Transverse colon (tissue), 4 donors: ENCODE data around the gene FARP1.

ENCODE experiments used
- EP300 ChIP-seq: sonication (generic); formaldehyde crosslinking; IDR thresholded peaks from one replicate; pipeline ENCODE4 v1.6.1; 2017; ENCODE audit warnings: antibody characterized with exemption, low read depth
- POLR2A ChIP-seq: fragments of 450-650 bp; IDR thresholded peaks from one replicate; pipeline ENCODE4 v1.6.1; 2016; ENCODE audit warnings: antibody characterized with exemption, mild to moderate bottlenecking, moderate library complexity
- POLR2AphosphoS5 ChIP-seq, 3 donors: sonication (generic); formaldehyde crosslinking; IDR thresholded peaks; one replicate each; pipeline ENCODE4 v1.6.1; 2016; ENCODE audit warnings: antibody characterized with exemption in 3 of 3
- TF ChIP-seq, protein P1 (sequence below), 5 experiments: fragments of 200-600 bp in 3 of 5; fragments of 450-650 bp in 2 of 5; sonication (generic) in 3 of 5; IDR thresholded peaks; 1 replicate in 2 of 5; 2 replicates in 3 of 5; pipeline ENCODE4 v1.5.1; 2016 to 2017; ENCODE audit warnings: antibody characterized with exemption in 5 of 5, inconsistent platforms in 3 of 5, mild to moderate bottlenecking in 2 of 5, moderate library complexity in 1 of 5

DNA sequence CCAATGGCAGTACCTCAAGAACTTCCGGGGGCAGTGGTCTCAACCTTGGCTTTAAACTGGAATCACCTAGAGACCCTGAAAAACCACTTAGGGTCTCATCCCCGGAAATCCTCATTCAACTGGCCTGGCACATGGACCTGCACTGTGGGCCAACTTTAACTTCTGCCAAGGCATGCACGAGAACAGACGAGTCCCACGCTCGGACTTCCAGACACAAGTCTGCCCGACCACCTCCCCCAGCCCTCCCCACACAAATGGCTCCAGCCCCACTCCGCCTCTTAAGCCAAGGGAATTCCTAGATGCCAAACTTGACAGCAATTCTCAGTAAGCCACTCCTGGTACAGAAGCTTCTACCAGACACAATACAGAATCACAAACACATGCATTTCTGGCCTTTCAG lies 320.1 kb downstream of the FARP1 start:
- TF ChIP-seq EP300 (no peak), POLR2A (no peak), POLR2AphosphoS5 (IDR thresholded peaks at IDR 0.05) (no peak)
- TF ChIP-seq, protein P1, sequence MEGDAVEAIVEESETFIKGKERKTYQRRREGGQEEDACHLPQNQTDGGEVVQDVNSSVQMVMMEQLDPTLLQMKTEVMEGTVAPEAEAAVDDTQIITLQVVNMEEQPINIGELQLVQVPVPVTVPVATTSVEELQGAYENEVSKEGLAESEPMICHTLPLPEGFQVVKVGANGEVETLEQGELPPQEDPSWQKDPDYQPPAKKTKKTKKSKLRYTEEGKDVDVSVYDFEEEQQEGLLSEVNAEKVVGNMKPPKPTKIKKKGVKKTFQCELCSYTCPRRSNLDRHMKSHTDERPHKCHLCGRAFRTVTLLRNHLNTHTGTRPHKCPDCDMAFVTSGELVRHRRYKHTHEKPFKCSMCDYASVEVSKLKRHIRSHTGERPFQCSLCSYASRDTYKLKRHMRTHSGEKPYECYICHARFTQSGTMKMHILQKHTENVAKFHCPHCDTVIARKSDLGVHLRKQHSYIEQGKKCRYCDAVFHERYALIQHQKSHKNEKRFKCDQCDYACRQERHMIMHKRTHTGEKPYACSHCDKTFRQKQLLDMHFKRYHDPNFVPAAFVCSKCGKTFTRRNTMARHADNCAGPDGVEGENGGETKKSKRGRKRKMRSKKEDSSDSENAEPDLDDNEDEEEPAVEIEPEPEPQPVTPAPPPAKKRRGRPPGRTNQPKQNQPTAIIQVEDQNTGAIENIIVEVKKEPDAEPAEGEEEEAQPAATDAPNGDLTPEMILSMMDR (IDR thresholded peaks at IDR 0.05): no peak
